ENCODE measurements around the gene INPP4B. TPM values are rescaled to one million over a fixed set of nuclear protein-coding genes. Genes with fewer than 3 reads are reported as not detected.

The INPP4B gene
- total and polyA plus RNA-seq, 9 donors = 1.7 to 14.7 (median 10.7) TPM

GRCh38 chr4:142034101-142034500 is 812.0 kb downstream of the INPP4B start:
- Histone ChIP-seq H3K27ac (no peak overlapping the region), H3K27me3 (no peaks in the 10 kb centered on the region), H3K4me3 (no peak overlapping the region), H3K4me1 (ENCODE audit: insufficient read depth) (no peaks in the 10 kb centered on the region), H3K36me3 (no peaks in the 10 kb centered on the region), H3K9me3 (no peaks in the 10 kb centered on the region)
- no peak for TF ChIP-seq EP300 (IDR thresholded peaks at IDR 0.05)
- TF ChIP-seq POLR2A (IDR thresholded peaks at IDR 0.05) = no peak
- TF ChIP-seq CTCF (IDR thresholded peaks at IDR 0.05) = no peak
- DNase-seq = no peak
- intact Hi-C loops (cut with DNase I) = no loop called here
- WGBS, 3 donors = 95 to 96% (median 95%) methylated on average over 3 of the region's 3 CpGs

- 39 to 63% (median 49%) methylated on average over 4 of the region's 4 CpGs for WGBS, 3 donors
- Histone ChIP-seq H3K9me3 (no peaks in the 10 kb centered on the region), H3K27me3 (no peaks in the 10 kb centered on the region), H3K4me1 (ENCODE audit: insufficient read depth) (no peaks in the 10 kb centered on the region), H3K4me3 (no peak overlapping the region), H3K36me3 (no peaks in the 10 kb centered on the region), H3K27ac (no peak overlapping the region)
- intact Hi-C loops (cut with DNase I) = no loop called here
- TF ChIP-seq POLR2A (IDR thresholded peaks at IDR 0.05) (no peak), EP300 (IDR thresholded peaks at IDR 0.05) (no peak)
- no peak for DNase-seq
Observed at GRCh38 chr4:142030010-142030409, 816.1 kb downstream of the INPP4B start.

- Histone ChIP-seq H3K27ac (no peak overlapping the region), H3K9me3 (no peaks in the 10 kb centered on the region), H3K4me1 (ENCODE audit: insufficient read depth) (no peaks in the 10 kb centered on the region), H3K27me3 (no peaks in the 10 kb centered on the region), H3K36me3 (no peaks in the 10 kb centered on the region), H3K4me3 (no peak overlapping the region)
- no peak for TF ChIP-seq POLR2A (IDR thresholded peaks at IDR 0.05)
- TF ChIP-seq CTCF (IDR thresholded peaks at IDR 0.05) = no peak
- TF ChIP-seq EP300 (IDR thresholded peaks at IDR 0.05) = no peak
- WGBS, 3 donors = 88 to 93% (median 91%) methylated on average over 2 of the region's 2 CpGs
- intact Hi-C loops (cut with DNase I) = no loop called here
- DNase-seq = no peak
Observed at GRCh38 chr4:142021761-142022160, 824.3 kb downstream of the INPP4B start.

- Histone ChIP-seq H3K27ac (no peak overlapping the region), H3K4me1 (ENCODE audit: insufficient read depth) (no peaks in the 10 kb centered on the region), H3K36me3 (no peaks in the 10 kb centered on the region), H3K27me3 (no peaks in the 10 kb centered on the region), H3K4me3 (no peak overlapping the region), H3K9me3 (no peaks in the 10 kb centered on the region)
- intact Hi-C loops (cut with DNase I) = no loop called here
- 96 to 100% (median 97%) methylated on average over 1 of the region's 1 CpG for WGBS, 3 donors
- TF ChIP-seq EP300 (IDR thresholded peaks at IDR 0.05) = no peak
- no peak for TF ChIP-seq CTCF (IDR thresholded peaks at IDR 0.05)
- TF ChIP-seq POLR2A (IDR thresholded peaks at IDR 0.05) = no peak
- DNase-seq = no peak
Observed at GRCh38 chr4:142021181-142021580, 824.9 kb downstream of the INPP4B start.

GRCh38 chr4:142016031-142016430 is 830.1 kb downstream of the INPP4B start:
- intact Hi-C loops (cut with DNase I) = no loop called here
- no peak overlapping the region for H3K27ac ChIP-seq
- DNase-seq = no peak
- H3K4me1 ChIP-seq (ENCODE audit: insufficient read depth) = no peaks in the 10 kb centered on the region
- TF ChIP-seq CTCF (IDR thresholded peaks at IDR 0.05) = no peak
- no peak for TF ChIP-seq POLR2A (IDR thresholded peaks at IDR 0.05)
- no peak for TF ChIP-seq EP300 (IDR thresholded peaks at IDR 0.05)
- H3K36me3 ChIP-seq = no peaks in the 10 kb centered on the region
- no peaks in the 10 kb centered on the region for H3K27me3 ChIP-seq
- H3K9me3 ChIP-seq = no peaks in the 10 kb centered on the region
- H3K4me3 ChIP-seq = no peak overlapping the region

All from ovary (tissue), 9 donors.